Natural killer cell (primary cell): ENCODE measurements around the gene SPDYC. TPM values are rescaled to one million over a fixed set of nuclear protein-coding genes. Genes with fewer than 3 reads are reported as not detected.

Source experiments
- ATAC-seq, 3 donors: fragments of 150-1000 bp in 2 of 3; fragments of 200-7000 bp in 1 of 3; cut with Tn5 transposase; 1 replicate in 1 of 3; 2 replicates in 2 of 3; pipeline ENCODE4 v1.10.0; 2021; ENCODE audit warnings: mild to moderate bottlenecking in 2 of 3, moderate library complexity in 2 of 3
- DNase-seq, 2 donors: peaks; one replicate each; pipeline versions ENCODE4 v3.0.0 to v3.0.0-alpha.2; 2013 to 2021; ENCODE audit warnings: mixed read lengths in 1 of 2
- H3K27ac ChIP-seq: one replicate; pipeline ENCODE4 v1.5.1; 2013; ENCODE audit warnings: mild to moderate bottlenecking, low read length
- H3K27me3 ChIP-seq: one replicate; pipeline ENCODE4 v1.6.1; 2013; ENCODE audit warnings: low read length; ENCODE audit not compliant: control insufficient read depth, insufficient read depth
- H3K36me3 ChIP-seq: one replicate; pipeline ENCODE4 v1.6.1; 2013; ENCODE audit warnings: low read length; ENCODE audit not compliant: control insufficient read depth, insufficient read depth
- H3K4me1 ChIP-seq: one replicate; pipeline ENCODE4 v1.6.1; 2013; ENCODE audit warnings: low read length; ENCODE audit not compliant: control insufficient read depth, insufficient read depth
- H3K4me3 ChIP-seq: one replicate; pipeline ENCODE4 v1.5.1; 2013; ENCODE audit warnings: low read length
- H3K9me3 ChIP-seq: one replicate; pipeline ENCODE4 v1.6.1; 2013; ENCODE audit warnings: low read length; ENCODE audit not compliant: control insufficient read depth, insufficient read depth
- H3K27ac Mint-ChIP-seq, 2 donors: one replicate each; pipeline ENCODE4 v1.8.0; 2022; ENCODE audit warnings: mild to moderate bottlenecking in 2 of 2, mixed read lengths in 2 of 2, moderate library complexity in 1 of 2
- H3K27me3 Mint-ChIP-seq, 2 donors: one replicate each; pipeline ENCODE4 v1.8.0; 2022; ENCODE audit warnings: low read depth in 2 of 2, mixed read lengths in 2 of 2
- H3K36me3 Mint-ChIP-seq: one replicate; pipeline ENCODE4 v1.8.0; 2022; ENCODE audit warnings: mixed read lengths
- H3K4me1 Mint-ChIP-seq, 2 donors: one replicate each; pipeline ENCODE4 v1.8.0; 2022; ENCODE audit warnings: mixed read lengths in 2 of 2
- H3K4me3 Mint-ChIP-seq: one replicate; pipeline ENCODE4 v1.8.0; 2022; ENCODE audit warnings: mild to moderate bottlenecking, moderate library complexity, mixed read lengths
- H3K9me3 Mint-ChIP-seq, 2 donors: one replicate each; pipeline ENCODE4 v1.8.0; 2022; ENCODE audit warnings: mixed read lengths in 2 of 2
- CTCF ChIP-seq: fragments of 200-600 bp; IDR thresholded peaks from one replicate; pipeline ENCODE4 v1.8.0; 2022; ENCODE audit warnings: antibody characterized with exemption
- WGBS: methylation state at CpG from one replicate; pipeline ENCODE4 v1.1.7; 2013; ENCODE audit warnings: missing lambda C conversion rate; ENCODE audit not compliant: insufficient coverage; 5-methylcytosine and 5-hydroxymethylcytosine counted together
- intact Hi-C: fragments of 100-400 bp; cut with micrococcal nuclease; formaldehyde crosslinking; loops from one replicate; pipeline ENCODE4 v1.14.2; 2022
- total RNA-seq, 4 donors: library from RNA; stranded (reverse); fragments of 120-200 nt in 1 of 4; gene quantifications; one replicate each; pipeline versions ENCODE4 v1.2.3 to v1.2.4, GENCODE V29; 2013 to 2022

Gene SPDYC
- total RNA-seq, 3 donors from 2014 or later (not counting 1 experiment from before 2014, with no cell fraction given): not detected

GRCh38 chr11:65221026-65221425, 51.0 kb downstream of the SPDYC start:
- ATAC-seq (no peak), DNase-seq (no peak)
- H3K4me1 Mint-ChIP-seq: peaks cover 0 to 8% of the 10 kb centered on the region in 2 donors
- TF ChIP-seq CTCF: no peak
- H3K27ac Mint-ChIP-seq: no peak overlapping the region
- H3K27me3 Mint-ChIP-seq: peaks cover 7 to 20% of the 10 kb centered on the region in 2 donors
- H3K4me3 ChIP-seq: no peak overlapping the region
- H3K9me3 Mint-ChIP-seq: no peaks in the 10 kb centered on the region
- WGBS: 94% methylated on average over 9 of the region's 10 CpGs
- H3K27ac ChIP-seq: no peak overlapping the region
- H3K4me3 Mint-ChIP-seq: no peak overlapping the region
- peaks cover 19% of the 10 kb centered on the region for H3K4me1 ChIP-seq
- no peaks in the 10 kb centered on the region for H3K9me3 ChIP-seq
- peaks cover 4% of the 10 kb centered on the region for H3K27me3 ChIP-seq
- H3K36me3 Mint-ChIP-seq: no peaks in the 10 kb centered on the region
- no peaks in the 10 kb centered on the region for H3K36me3 ChIP-seq
- intact Hi-C loops: no loop called here

Other genes with a start within 250 kb of the SPDYC start
- gene PPP2R5B, start 245.5 kb upstream of the SPDYC start, total RNA-seq: 10 to 100 TPM; 27.8 to 31.5 (median 28.5) TPM
- not detected for gene GPHA2, start 234.3 kb upstream of the SPDYC start, total RNA-seq
- gene MAJIN, start 198.1 kb upstream of the SPDYC start, total RNA-seq: not detected
- under 1 TPM in 1 of 3 donors, not detected in 2; 0.30 TPM for gene BATF2, start 173.3 kb upstream of the SPDYC start, total RNA-seq
- gene ARL2, start 156.1 kb upstream of the SPDYC start, total RNA-seq: 10 to 100 TPM; 19.9 to 20.5 (median 20.2) TPM
- gene SNX15, start 142.8 kb upstream of the SPDYC start, total RNA-seq: 10 to 100 TPM; 16.9 to 28.1 (median 27.1) TPM
- gene SAC3D1, start 129.0 kb upstream of the SPDYC start, total RNA-seq: 1 to 10 TPM; 2.0 to 3.5 (median 2.8) TPM
- 10 to 100 TPM; 41.6 to 54.1 (median 46.0) TPM for gene NAALADL1, start 111.7 kb upstream of the SPDYC start, total RNA-seq
- 1 to 10 TPM; 3.3 to 6.8 (median 3.8) TPM for gene CDCA5, start 86.2 kb upstream of the SPDYC start, total RNA-seq
- 10 to 100 TPM; 49.8 to 60.2 (median 50.8) TPM for gene ZFPL1, start 86.0 kb upstream of the SPDYC start, total RNA-seq
- 100 to 1,000 TPM; 180 to 197 (median 184) TPM for gene VPS51, start 74.0 kb upstream of the SPDYC start, total RNA-seq
- gene TM7SF2, start 58.4 kb upstream of the SPDYC start, total RNA-seq: 10 to 100 TPM; 17.0 to 23.2 (median 18.6) TPM
- 1 to 10 TPM; 5.6 to 6.8 (median 6.1) TPM for gene ZNHIT2, start 52.5 kb upstream of the SPDYC start, total RNA-seq
- gene FAU, start 48.1 kb upstream of the SPDYC start, total RNA-seq: 100 to 1,000 TPM; 724 to 977 (median 968) TPM
- 10 to 100 TPM; 36.8 to 37.5 (median 36.9) TPM for gene MRPL49, start 47.9 kb upstream of the SPDYC start, total RNA-seq
- 100 to 1,000 TPM in 1 of 3 donors, 10 to 100 TPM in 2; 72.9 to 109 (median 90.2) TPM for gene SYVN1, start 35.7 kb upstream of the SPDYC start, total RNA-seq
- gene CAPN1, start 11.7 kb downstream of the SPDYC start, total RNA-seq: 100 to 1,000 TPM; 211 to 256 (median 229) TPM
- 10 to 100 TPM; 21.2 to 24.2 (median 22.7) TPM for gene POLA2, start 91.7 kb downstream of the SPDYC start, total RNA-seq
- 1 to 10 TPM; 1.4 to 1.5 (median 1.5) TPM for gene CDC42EP2, start 144.6 kb downstream of the SPDYC start, total RNA-seq
- gene DPF2, start 163.6 kb downstream of the SPDYC start, total RNA-seq: 100 to 1,000 TPM in 1 of 3 donors, 10 to 100 TPM in 2; 69.6 to 102 (median 89.1) TPM
- gene TIGD3, start 184.5 kb downstream of the SPDYC start, total RNA-seq: 1 to 10 TPM in 2 of 3 donors, under 1 TPM in 1; 0.70 to 2.2 (median 1.2) TPM
- 10 to 100 TPM; 50.9 to 61.1 (median 61.0) TPM for gene SLC25A45, start 212.4 kb downstream of the SPDYC start, total RNA-seq
- gene FRMD8, start 216.4 kb downstream of the SPDYC start, total RNA-seq: 10 to 100 TPM; 45.6 to 58.4 (median 57.7) TPM